Fibroblast of villous mesenchyme (primary cell): ENCODE data around the gene ZBTB16. TPM values are rescaled to one million over a fixed set of nuclear protein-coding genes. Genes with fewer than 3 reads are reported as not detected.
"Not testable (repeated sequence)": the region's sequence is repeated elsewhere in the genome, so short reads cannot be mapped to it uniquely, and the experiment has no call there.

Experiments
- DNase-seq: peaks from one replicate; pipeline ENCODE4 v3.0.0-alpha.2; 2010; ENCODE audit warnings: low read depth
- H3K4me3 ChIP-seq: 2 replicates; pipeline ENCODE4 v1.5.1; 2011; ENCODE audit warnings: low read depth, mild to moderate bottlenecking, low read length
- CTCF ChIP-seq: IDR thresholded peaks from 2 replicates; pipeline ENCODE4 v1.5.1; 2012; ENCODE audit warnings: low read depth, mild to moderate bottlenecking, low read length; ENCODE audit not compliant: insufficient read depth
- total RNA-seq: library from RNA; depleted of rRNA; stranded (reverse); fragments of >200 nt; gene quantifications from 2 replicates; pipeline ENCODE4 v1.2.3, GENCODE V29; 2012

The ZBTB16 gene
- total RNA-seq, 1 donor: 0.86 TPM

GRCh38 chr11:114040706-114041211 is 18.8 kb upstream of the ZBTB16 start:
- H3K4me3 ChIP-seq: no peak overlapping the region
- DNase-seq: peak; percentile 95
- no peak for TF ChIP-seq CTCF

GRCh38 chr11:114042234-114042633 is 17.3 kb upstream of the ZBTB16 start:
- DNase-seq: no peak
- H3K4me3 ChIP-seq: no peak overlapping the region
- TF ChIP-seq CTCF: no peak

- peak; percentile 67 for DNase-seq
- TF ChIP-seq CTCF: no peak
- H3K4me3 ChIP-seq: no peak overlapping the region
Measured at GRCh38 chr11:114044042-114044871, 15.3 kb upstream of the ZBTB16 start.

GRCh38 chr11:114047327-114047726 is 12.2 kb upstream of the ZBTB16 start:
- no peak for TF ChIP-seq CTCF
- no peak for DNase-seq

GRCh38 chr11:114049050-114049449 is 10.5 kb upstream of the ZBTB16 start:
- no peak for TF ChIP-seq CTCF
- no peak for DNase-seq
- H3K4me3 ChIP-seq: no peak overlapping the region

More at GRCh38 chr11:114047327-114047726, 12.2 kb upstream of the ZBTB16 start:
- H3K4me3 ChIP-seq: no peak overlapping the region

- not testable (repeated sequence) for DNase-seq, H3K4me3 ChIP-seq
Measured at GRCh38 chr11:114049766-114050165, 9.7 kb upstream of the ZBTB16 start.

- no peak for TF ChIP-seq CTCF
- H3K4me3 ChIP-seq: no peak overlapping the region
Measured at GRCh38 chr11:114050258-114050927, 9.1 kb upstream of the ZBTB16 start.

More at GRCh38 chr11:114050258-114050927, 9.1 kb upstream of the ZBTB16 start:
- no peak for DNase-seq
